PC-9 (cell line): ENCODE measurements around the gene VCX2.

Experiments used
- EZH2 ChIP-seq: fragments of 200-600 bp; sonication (generic); IDR thresholded peaks from 2 replicates; pipeline ENCODE4 v1.8.0; 2017; ENCODE audit warnings: antibody characterized with exemption, low read depth
- TF ChIP-seq, protein P1 (sequence below): fragments of 200-600 bp; sonication (generic); conservative IDR thresholded peaks from 2 replicates; pipeline ENCODE4 v1.6.1; 2017; ENCODE audit warnings: mixed run types, antibody characterized with exemption, mild to moderate bottlenecking, moderate library complexity

DNA sequence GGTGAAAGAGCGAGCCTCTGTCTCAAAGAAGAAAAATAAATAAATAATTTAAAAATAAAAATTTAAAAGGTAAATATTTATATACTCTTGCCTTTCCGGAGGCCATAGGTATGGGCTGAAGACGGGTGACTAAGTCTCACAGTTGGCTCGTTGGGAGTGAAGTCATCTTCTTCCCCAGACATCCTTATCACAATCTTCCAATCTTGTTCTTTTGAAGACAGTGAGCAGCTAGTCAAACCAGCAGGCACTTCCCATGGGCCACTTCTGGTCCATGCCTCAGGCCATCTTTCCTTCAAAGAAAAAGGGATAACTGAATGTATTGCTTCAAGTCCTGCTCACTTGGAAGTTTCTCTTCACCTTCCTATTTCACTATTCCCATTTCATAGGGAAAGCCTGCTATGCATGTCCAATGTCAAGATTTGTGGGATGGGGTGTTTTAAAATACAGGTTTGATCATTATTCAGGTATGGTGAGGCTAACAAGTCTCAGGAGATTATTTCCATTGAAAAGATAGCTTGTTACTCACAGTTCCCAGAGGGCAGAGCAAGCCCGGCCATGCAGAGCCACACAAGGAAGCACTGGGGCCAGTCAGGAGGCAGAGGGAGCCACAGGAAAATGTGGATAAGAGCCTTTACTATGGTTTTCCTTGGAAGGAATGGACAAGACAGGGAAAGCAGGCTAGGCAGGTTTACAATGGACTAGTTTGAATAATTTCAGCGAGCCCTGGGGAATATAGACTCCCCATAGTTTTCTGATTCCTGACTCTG lies 33.3 kb upstream of the VCX2 start:
- TF ChIP-seq, protein P1, sequence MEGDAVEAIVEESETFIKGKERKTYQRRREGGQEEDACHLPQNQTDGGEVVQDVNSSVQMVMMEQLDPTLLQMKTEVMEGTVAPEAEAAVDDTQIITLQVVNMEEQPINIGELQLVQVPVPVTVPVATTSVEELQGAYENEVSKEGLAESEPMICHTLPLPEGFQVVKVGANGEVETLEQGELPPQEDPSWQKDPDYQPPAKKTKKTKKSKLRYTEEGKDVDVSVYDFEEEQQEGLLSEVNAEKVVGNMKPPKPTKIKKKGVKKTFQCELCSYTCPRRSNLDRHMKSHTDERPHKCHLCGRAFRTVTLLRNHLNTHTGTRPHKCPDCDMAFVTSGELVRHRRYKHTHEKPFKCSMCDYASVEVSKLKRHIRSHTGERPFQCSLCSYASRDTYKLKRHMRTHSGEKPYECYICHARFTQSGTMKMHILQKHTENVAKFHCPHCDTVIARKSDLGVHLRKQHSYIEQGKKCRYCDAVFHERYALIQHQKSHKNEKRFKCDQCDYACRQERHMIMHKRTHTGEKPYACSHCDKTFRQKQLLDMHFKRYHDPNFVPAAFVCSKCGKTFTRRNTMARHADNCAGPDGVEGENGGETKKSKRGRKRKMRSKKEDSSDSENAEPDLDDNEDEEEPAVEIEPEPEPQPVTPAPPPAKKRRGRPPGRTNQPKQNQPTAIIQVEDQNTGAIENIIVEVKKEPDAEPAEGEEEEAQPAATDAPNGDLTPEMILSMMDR, result no peak
- TF ChIP-seq EZH2, result no peak
